Astrocyte (in vitro differentiated cells and primary cell): ENCODE data around the gene SSU72. TPM values are rescaled to one million over a fixed set of nuclear protein-coding genes. Genes with fewer than 3 reads are reported as not detected.

ENCODE experiments used
- DNase-seq: peaks from one replicate; pipeline ENCODE4 v3.0.0-alpha.2; 2010; ENCODE audit warnings: low read depth
- FAIRE-seq: peaks from 2 replicates; lab custom pipeline; 2011; peaks lifted over from hg19 to GRCh38; lab: Jason Lieb, UNC
- H2AFZ ChIP-seq: 2 replicates; pipeline ENCODE4 v1.6.0; 2012; ENCODE audit warnings: low read depth, low read length, inconsistent platforms
- H3K27ac ChIP-seq: 2 replicates; pipeline ENCODE4 v1.5.1; 2011; ENCODE audit warnings: low read depth, low read length, inconsistent platforms
- H3K27me3 ChIP-seq: 2 replicates; pipeline ENCODE4 v1.6.0; 2011; ENCODE audit warnings: low read length, inconsistent platforms; ENCODE audit not compliant: insufficient read depth
- H3K36me3 ChIP-seq: 2 replicates; pipeline ENCODE4 v1.5.1; 2011; ENCODE audit warnings: low read length, inconsistent platforms; ENCODE audit not compliant: insufficient read depth
- H3K4me1 ChIP-seq: 2 replicates; pipeline ENCODE4 v1.5.1; 2011; ENCODE audit warnings: low read length, inconsistent platforms; ENCODE audit not compliant: insufficient read depth
- H3K4me2 ChIP-seq: 2 replicates; pipeline ENCODE4 v1.6.0; 2012; ENCODE audit warnings: low read length, inconsistent platforms
- H3K4me3 ChIP-seq: 2 replicates; pipeline ENCODE4 v1.5.1; 2011; ENCODE audit warnings: low read depth, mild to moderate bottlenecking, low read length, inconsistent platforms; ENCODE audit not compliant: insufficient read depth
- H3K79me2 ChIP-seq: 2 replicates; pipeline ENCODE4 v1.6.0; 2012; ENCODE audit warnings: mild to moderate bottlenecking, low read length, inconsistent platforms; ENCODE audit not compliant: insufficient read depth
- H3K9ac ChIP-seq: 2 replicates; pipeline ENCODE4 v1.6.0; 2012; ENCODE audit warnings: mild to moderate bottlenecking, low read length, inconsistent platforms
- H3K9me3 ChIP-seq: 2 replicates; pipeline ENCODE4 v1.5.1; 2012; ENCODE audit warnings: low read depth, mild to moderate bottlenecking, low read length, inconsistent platforms; ENCODE audit not compliant: insufficient read depth
- H4K20me1 ChIP-seq: 2 replicates; pipeline ENCODE4 v1.6.0; 2012; ENCODE audit warnings: low read length, inconsistent platforms; ENCODE audit not compliant: insufficient read depth
- H3K27ac Mint-ChIP-seq: one replicate; pipeline ENCODE4 v1.8.0; 2021; ENCODE audit warnings: mild to moderate bottlenecking, mixed read lengths; ENCODE audit not compliant: unreplicated experiment
- H3K27me3 Mint-ChIP-seq: one replicate; pipeline ENCODE4 v1.8.0; 2021; ENCODE audit warnings: low read depth, mixed read lengths; ENCODE audit not compliant: unreplicated experiment
- H3K36me3 Mint-ChIP-seq: one replicate; pipeline ENCODE4 v1.8.0; 2021; ENCODE audit warnings: low read depth, mixed read lengths; ENCODE audit not compliant: unreplicated experiment
- H3K4me1 Mint-ChIP-seq: one replicate; pipeline ENCODE4 v1.8.0; 2021; ENCODE audit warnings: low read depth, mixed read lengths; ENCODE audit not compliant: unreplicated experiment
- H3K4me3 Mint-ChIP-seq: one replicate; pipeline ENCODE4 v1.8.0; 2021; ENCODE audit warnings: mild to moderate bottlenecking, moderate library complexity, mixed read lengths; ENCODE audit not compliant: unreplicated experiment
- H3K9me3 Mint-ChIP-seq: one replicate; pipeline ENCODE4 v1.8.0; 2021; ENCODE audit warnings: mild to moderate bottlenecking, mixed read lengths; ENCODE audit not compliant: unreplicated experiment
- CTCF ChIP-seq: IDR thresholded peaks from 2 replicates; pipeline ENCODE4 v1.5.1; 2011; ENCODE audit warnings: low read depth, mild to moderate bottlenecking, inconsistent platforms, low read length, moderate library complexity; ENCODE audit not compliant: insufficient read depth
- EZH2 ChIP-seq: IDR thresholded peaks from 2 replicates; pipeline ENCODE4 v1.6.1; 2012; ENCODE audit warnings: mild to moderate bottlenecking, low read length, inconsistent platforms; ENCODE audit not compliant: insufficient read depth
- total RNA-seq: library from RNA; stranded (reverse); gene quantifications from 2 replicates; pipeline ENCODE4 v1.2.1, GENCODE V29; 2021

SSU72 gene
- total RNA-seq, 1 donor from 2014 or later = 145 TPM

- H3K4me1 Mint-ChIP-seq = peaks cover 10% of the 10 kb centered on the region
Observed at GRCh38 chr1:1577367-1578011, 2.8 kb upstream of the SSU72 start.

GRCh38 chr1:1573843-1574720 lies 581 bp downstream of the SSU72 start:
- Histone ChIP-seq H4K20me1 (peaks cover 44% of the 10 kb centered on the region), H3K79me2 (peaks cover 56% of the 10 kb centered on the region), H3K4me3 (peak overlapping the region; percentile 99), H3K4me1 (peaks cover 12% of the 10 kb centered on the region), H3K9ac (peak overlapping the region; percentile 97), H3K27me3 (peaks cover 6% of the 10 kb centered on the region), H3K36me3 (peaks cover 3% of the 10 kb centered on the region), H3K9me3 (no peaks in the 10 kb centered on the region), H2AFZ (peak overlapping the region; percentile 96), H3K4me2 (peak overlapping the region; percentile 93), H3K27ac (peak overlapping the region; percentile 97)
- DNase-seq = peak; percentile 41
- Mint-ChIP-seq H3K27ac (peak overlapping the region; percentile 94), H3K4me3 (peak overlapping the region; percentile 95), H3K4me1 (peaks cover 15% of the 10 kb centered on the region), H3K36me3 (peaks cover 11% of the 10 kb centered on the region), H3K9me3 (no peaks in the 10 kb centered on the region), H3K27me3 (peaks cover 10% of the 10 kb centered on the region)
- no peak for TF ChIP-seq CTCF
- no peak for TF ChIP-seq EZH2
- no peak for FAIRE-seq

More at GRCh38 chr1:1577367-1578011, 2.8 kb upstream of the SSU72 start:
- no peak overlapping the region for H3K27ac Mint-ChIP-seq
- Histone ChIP-seq H3K9me3 (no peaks in the 10 kb centered on the region), H3K9ac (no peak overlapping the region), H3K27ac (no peak overlapping the region), H3K4me3 (no peak overlapping the region), H2AFZ (no peak overlapping the region), H4K20me1 (peaks cover 14% of the 10 kb centered on the region), H3K4me2 (no peak overlapping the region), H3K4me1 (peaks cover 12% of the 10 kb centered on the region), H3K79me2 (peaks cover 22% of the 10 kb centered on the region), H3K36me3 (no peaks in the 10 kb centered on the region), H3K27me3 (peaks cover 14% of the 10 kb centered on the region)
- H3K9me3 Mint-ChIP-seq = no peaks in the 10 kb centered on the region
- H3K27me3 Mint-ChIP-seq = peaks cover 27% of the 10 kb centered on the region
- TF ChIP-seq EZH2 (no peak), CTCF (no peak)
- DNase-seq (no peak), FAIRE-seq (no peak)
- H3K36me3 Mint-ChIP-seq = peaks cover 3% of the 10 kb centered on the region
- H3K4me3 Mint-ChIP-seq = no peak overlapping the region
